ENCODE data around the gene CSF1. TPM values are rescaled to one million over a fixed set of nuclear protein-coding genes. Genes with fewer than 3 reads are reported as not detected.

The CSF1 gene
- total and polyA plus RNA-seq, 2 of the 13 experiments (the other 11 are each of a cell fraction or from before 2014, with no cell fraction given): 4.6 to 13.3 TPM

DNA sequence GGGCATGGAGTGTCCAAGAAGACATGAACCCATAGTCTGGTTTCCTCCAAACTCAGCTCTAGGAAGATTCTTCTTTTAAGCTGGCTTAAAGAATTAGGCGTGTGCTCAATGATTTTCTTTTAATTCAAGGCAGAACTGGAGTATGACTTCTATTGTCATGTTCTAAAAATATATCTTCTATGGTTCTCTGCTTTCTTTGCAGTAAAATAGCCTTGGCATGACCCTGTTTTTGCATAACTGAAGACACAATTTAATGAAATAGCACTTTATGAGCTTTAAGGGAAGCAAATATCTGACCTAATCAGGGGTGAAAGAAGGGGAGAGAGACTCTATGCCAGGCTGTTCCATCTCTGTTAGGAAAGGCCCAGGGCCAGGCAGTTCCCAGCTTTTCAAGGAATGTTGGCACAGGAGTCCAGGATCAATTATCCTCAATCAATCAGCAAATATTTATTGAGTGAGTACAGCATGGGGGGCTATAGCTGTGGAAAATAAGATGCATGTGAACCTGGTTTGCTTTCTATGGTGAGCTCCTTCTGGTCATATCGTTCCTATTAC is 7.2 kb upstream of the CSF1 start (continued):
- TF ChIP-seq, protein P1, sequence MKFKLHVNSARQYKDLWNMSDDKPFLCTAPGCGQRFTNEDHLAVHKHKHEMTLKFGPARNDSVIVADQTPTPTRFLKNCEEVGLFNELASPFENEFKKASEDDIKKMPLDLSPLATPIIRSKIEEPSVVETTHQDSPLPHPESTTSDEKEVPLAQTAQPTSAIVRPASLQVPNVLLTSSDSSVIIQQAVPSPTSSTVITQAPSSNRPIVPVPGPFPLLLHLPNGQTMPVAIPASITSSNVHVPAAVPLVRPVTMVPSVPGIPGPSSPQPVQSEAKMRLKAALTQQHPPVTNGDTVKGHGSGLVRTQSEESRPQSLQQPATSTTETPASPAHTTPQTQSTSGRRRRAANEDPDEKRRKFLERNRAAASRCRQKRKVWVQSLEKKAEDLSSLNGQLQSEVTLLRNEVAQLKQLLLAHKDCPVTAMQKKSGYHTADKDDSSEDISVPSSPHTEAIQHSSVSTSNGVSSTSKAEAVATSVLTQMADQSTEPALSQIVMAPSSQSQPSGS (CRISPR knock-in tag; IDR thresholded peaks at IDR 0.05): no peak
- no peak for TF ChIP-seq KDM3A (CRISPR knock-in tag; IDR thresholded peaks at IDR 0.05; ENCODE audit: low read depth)
- no peak for TF ChIP-seq KMT2A (CRISPR knock-in tag; IDR thresholded peaks at IDR 0.05)

DNA sequence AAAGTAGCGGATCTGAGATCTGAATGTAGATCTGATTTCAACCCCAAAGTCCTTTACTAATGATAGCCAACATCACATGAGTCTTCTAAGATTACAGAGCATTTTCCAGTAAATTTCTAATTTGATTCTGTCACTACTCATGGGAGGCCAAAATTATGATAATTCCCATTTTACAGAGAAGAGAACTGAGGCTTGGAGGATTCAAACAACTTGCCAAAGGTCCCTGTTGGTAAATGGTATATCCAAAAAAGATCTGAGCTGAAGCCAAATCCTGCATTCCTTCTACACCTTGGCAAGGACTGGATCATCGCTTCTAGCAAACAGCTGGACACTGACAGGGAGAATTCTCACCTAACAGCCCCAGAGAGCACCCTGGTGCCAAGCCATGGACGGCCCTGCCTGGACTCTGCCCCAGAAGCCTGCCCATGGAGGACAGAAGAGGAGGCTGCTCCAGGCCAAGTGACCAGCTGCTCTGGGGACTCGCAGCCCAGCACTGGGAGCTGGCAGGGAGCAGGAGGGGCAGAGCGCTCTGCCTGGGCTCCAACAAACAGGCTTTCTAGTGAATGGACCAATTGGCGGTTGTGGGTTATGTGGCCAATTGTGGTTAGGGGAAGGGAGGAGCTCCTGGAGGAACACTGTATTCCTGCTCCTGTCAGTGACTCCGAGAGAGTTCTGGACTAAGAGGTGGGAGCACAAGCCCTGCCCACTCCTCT is 6.4 kb upstream of the CSF1 start:
- CTCF ChIA-PET (ENCODE audit: low intra/inter-chr PET ratio, low total read pairs): no interaction called here
- TF ChIP-seq, protein P2, sequence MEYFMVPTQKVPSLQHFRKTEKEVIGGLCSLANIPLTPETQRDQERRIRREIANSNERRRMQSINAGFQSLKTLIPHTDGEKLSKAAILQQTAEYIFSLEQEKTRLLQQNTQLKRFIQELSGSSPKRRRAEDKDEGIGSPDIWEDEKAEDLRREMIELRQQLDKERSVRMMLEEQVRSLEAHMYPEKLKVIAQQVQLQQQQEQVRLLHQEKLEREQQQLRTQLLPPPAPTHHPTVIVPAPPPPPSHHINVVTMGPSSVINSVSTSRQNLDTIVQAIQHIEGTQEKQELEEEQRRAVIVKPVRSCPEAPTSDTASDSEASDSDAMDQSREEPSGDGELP (IDR thresholded peaks at IDR 0.05; ENCODE audit: borderline replicate concordance, low read depth): peak; percentile 34; the same call in 1 of the 2 replicates
- TF ChIP-seq ZNF292 (CRISPR knock-in tag; IDR thresholded peaks at IDR 0.05; ENCODE audit: borderline replicate concordance, low read depth) (0 out of 2 replicates have a peak, but pooled peaks have one; percentile 57), ZNF263 (CRISPR knock-in tag; IDR thresholded peaks at IDR 0.05) (peak; percentile 79), HNRNPL (IDR thresholded peaks at IDR 0.05; ENCODE audit: low read depth, low read length) (0 out of 2 replicates have a peak, but pooled peaks have one; percentile 45), ZNF768 (CRISPR knock-in tag; IDR thresholded peaks at IDR 0.05) (peak; percentile 77; the same call in 1 of the 2 replicates)
- TF ChIP-seq, protein P3, sequence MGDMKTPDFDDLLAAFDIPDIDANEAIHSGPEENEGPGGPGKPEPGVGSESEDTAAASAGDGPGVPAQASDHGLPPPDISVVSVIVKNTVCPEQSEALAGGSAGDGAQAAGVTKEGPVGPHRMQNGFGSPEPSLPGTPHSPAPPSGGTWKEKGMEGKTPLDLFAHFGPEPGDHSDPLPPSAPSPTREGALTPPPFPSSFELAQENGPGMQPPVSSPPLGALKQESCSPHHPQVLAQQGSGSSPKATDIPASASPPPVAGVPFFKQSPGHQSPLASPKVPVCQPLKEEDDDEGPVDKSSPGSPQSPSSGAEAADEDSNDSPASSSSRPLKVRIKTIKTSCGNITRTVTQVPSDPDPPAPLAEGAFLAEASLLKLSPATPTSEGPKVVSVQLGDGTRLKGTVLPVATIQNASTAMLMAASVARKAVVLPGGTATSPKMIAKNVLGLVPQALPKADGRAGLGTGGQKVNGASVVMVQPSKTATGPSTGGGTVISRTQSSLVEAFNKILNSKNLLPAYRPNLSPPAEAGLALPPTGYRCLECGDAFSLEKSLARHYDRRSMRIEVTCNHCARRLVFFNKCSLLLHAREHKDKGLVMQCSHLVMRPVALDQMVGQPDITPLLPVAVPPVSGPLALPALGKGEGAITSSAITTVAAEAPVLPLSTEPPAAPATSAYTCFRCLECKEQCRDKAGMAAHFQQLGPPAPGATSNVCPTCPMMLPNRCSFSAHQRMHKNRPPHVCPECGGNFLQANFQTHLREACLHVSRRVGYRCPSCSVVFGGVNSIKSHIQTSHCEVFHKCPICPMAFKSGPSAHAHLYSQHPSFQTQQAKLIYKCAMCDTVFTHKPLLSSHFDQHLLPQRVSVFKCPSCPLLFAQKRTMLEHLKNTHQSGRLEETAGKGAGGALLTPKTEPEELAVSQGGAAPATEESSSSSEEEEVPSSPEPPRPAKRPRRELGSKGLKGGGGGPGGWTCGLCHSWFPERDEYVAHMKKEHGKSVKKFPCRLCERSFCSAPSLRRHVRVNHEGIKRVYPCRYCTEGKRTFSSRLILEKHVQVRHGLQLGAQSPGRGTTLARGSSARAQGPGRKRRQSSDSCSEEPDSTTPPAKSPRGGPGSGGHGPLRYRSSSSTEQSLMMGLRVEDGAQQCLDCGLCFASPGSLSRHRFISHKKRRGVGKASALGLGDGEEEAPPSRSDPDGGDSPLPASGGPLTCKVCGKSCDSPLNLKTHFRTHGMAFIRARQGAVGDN (CRISPR knock-in tag; IDR thresholded peaks at IDR 0.05): peak; percentile 45
- TF ChIP-seq, protein P4, sequence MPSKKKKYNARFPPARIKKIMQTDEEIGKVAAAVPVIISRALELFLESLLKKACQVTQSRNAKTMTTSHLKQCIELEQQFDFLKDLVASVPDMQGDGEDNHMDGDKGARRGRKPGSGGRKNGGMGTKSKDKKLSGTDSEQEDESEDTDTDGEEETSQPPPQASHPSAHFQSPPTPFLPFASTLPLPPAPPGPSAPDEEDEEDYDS (CRISPR knock-in tag; IDR thresholded peaks at IDR 0.05): 0 out of 2 replicates have a peak, but pooled peaks have one; percentile 18
- TF ChIP-seq, protein P5, sequence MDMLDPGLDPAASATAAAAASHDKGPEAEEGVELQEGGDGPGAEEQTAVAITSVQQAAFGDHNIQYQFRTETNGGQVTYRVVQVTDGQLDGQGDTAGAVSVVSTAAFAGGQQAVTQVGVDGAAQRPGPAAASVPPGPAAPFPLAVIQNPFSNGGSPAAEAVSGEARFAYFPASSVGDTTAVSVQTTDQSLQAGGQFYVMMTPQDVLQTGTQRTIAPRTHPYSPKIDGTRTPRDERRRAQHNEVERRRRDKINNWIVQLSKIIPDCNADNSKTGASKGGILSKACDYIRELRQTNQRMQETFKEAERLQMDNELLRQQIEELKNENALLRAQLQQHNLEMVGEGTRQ (IDR thresholded peaks at IDR 0.05; ENCODE audit: low read depth, low read length): no peak
- TF ChIP-seq, protein P5 (CRISPR knock-in tag; IDR thresholded peaks at IDR 0.05; ENCODE audit: borderline replicate concordance): no peak

More for the DNA sequence above, 6.4 kb upstream of the CSF1 start:
- peak; percentile 31 for DNase-seq (ENCODE audit: low spot score)
- Histone ChIP-seq H3K79me2 (ENCODE audit: insufficient read depth, low read length) (no peaks in the 10 kb centered on the region), H4K20me1 (ENCODE audit: insufficient read depth, low read length) (no peaks in the 10 kb centered on the region), H3K4me1 (ENCODE audit: insufficient read depth, low read length) (peaks cover 91% of the 10 kb centered on the region), H3K9ac (ENCODE audit: insufficient read depth, low read depth, low read length) (peak overlapping the region; percentile 32; the same call in 1 of the 2 replicates), H3K27ac (ENCODE audit: extremely low read length, insufficient read depth, low read length) (no peak overlapping the region), H3K36me3 (replicated peaks in 1 of 2; ENCODE audit: control insufficient read depth in 1 of 2, insufficient read depth in 2 of 2, low read length in 2 of 2) (no peaks in the 10 kb centered on the region), H2AFZ (ENCODE audit: low read length) (no peak overlapping the region), H3K4me2 (ENCODE audit: low read depth, low read length) (peak overlapping the region; percentile 51), H3K9me3 (ENCODE audit: low read length) (no peaks in the 10 kb centered on the region), H3K27me3 (ENCODE audit: control insufficient read depth in 1 of 2, insufficient read depth in 2 of 2, low read length in 2 of 2) (peaks cover 3 to 39% of the 10 kb centered on the region in 2 experiments), H3K4me3 (replicated peaks in 1 of 3; ENCODE audit: insufficient read depth in 1 of 3, low read depth in 2 of 3, low read length in 3 of 3) (peak overlapping the region in 1 of 3 experiments; percentile 39; a peak in 2 of 6 replicates)
- intact Hi-C loops (cut with micrococcal nuclease; ENCODE audit: unreplicated experiment): no loop called here
- ATAC-seq: peak; percentile 54
- no TSS peak for BruUV-seq (replicated peaks)
- in situ Hi-C loops (cut with HindIII; ENCODE audit: extremely low pct_ligation_motif_present, low pct_unique_long_range_greater_than_20kb): no loop called here
- POLR2A ChIA-PET: interaction anchor here (1.0 to 1.8 kb wide), 2 partner anchors 12 to 80 kb away, joined by 3 to 4 read pairs; partner anchors contain the start of gene AHCYL1
- 27% methylated on average over 4 of the region's 7 CpGs for WGBS (ENCODE audit: low lambda C conversion rate)
- no peak for FAIRE-seq

Data from HepG2 (cell line).